ENCODE measurements around the gene SLC22A3.
"Not testable (repeated sequence)": the region's sequence is repeated elsewhere in the genome, so short reads cannot be mapped to it uniquely, and the experiment has no call there.

DNA sequence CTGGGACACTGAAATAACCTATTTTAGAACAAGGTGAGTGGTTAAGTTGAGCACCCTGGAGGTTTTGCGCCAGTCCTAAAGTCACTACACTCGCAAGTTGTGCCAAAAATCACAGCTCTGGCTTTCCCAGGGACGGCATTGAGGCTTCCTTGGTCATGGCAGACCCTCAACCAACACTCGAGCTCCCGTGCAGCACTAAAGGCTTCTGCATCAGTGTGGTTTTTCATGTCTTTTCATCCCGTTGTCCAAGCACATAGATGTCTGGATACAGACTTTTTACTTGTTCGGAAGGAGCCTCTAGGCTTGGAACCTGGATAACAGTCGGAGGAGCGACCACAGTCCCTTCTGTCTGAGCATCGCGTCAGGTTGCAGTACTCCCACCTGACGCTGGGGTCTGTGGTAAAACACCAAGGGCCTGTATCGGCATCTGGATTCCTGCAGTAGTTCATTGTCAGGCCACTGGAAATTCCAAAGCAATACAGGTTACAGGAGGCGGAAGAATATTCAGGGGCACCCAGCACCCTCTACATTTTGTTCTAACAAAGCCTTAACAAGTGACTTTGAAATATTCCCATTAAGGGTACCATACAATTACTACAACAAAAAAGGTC lies 119.2 kb downstream of the SLC22A3 start:
- TF ChIP-seq, protein P1, sequence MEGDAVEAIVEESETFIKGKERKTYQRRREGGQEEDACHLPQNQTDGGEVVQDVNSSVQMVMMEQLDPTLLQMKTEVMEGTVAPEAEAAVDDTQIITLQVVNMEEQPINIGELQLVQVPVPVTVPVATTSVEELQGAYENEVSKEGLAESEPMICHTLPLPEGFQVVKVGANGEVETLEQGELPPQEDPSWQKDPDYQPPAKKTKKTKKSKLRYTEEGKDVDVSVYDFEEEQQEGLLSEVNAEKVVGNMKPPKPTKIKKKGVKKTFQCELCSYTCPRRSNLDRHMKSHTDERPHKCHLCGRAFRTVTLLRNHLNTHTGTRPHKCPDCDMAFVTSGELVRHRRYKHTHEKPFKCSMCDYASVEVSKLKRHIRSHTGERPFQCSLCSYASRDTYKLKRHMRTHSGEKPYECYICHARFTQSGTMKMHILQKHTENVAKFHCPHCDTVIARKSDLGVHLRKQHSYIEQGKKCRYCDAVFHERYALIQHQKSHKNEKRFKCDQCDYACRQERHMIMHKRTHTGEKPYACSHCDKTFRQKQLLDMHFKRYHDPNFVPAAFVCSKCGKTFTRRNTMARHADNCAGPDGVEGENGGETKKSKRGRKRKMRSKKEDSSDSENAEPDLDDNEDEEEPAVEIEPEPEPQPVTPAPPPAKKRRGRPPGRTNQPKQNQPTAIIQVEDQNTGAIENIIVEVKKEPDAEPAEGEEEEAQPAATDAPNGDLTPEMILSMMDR (IDR thresholded peaks at IDR 0.05; ENCODE audit: poor library complexity): not testable (repeated sequence)
- not testable (repeated sequence) for TF ChIP-seq EZH2 (IDR thresholded peaks at IDR 0.05; ENCODE audit: borderline replicate concordance); EZH2phosphoT487 (IDR thresholded peaks at IDR 0.05; ENCODE audit: low read depth, severe bottlenecking, unreplicated experiment)

Measured in hepatocyte (in vitro differentiated cells).